HG03066 (cell line): ENCODE results near the gene LILRB2.
"Not testable (repeated sequence)": the region's sequence is repeated elsewhere in the genome, so short reads cannot be mapped to it uniquely, and the experiment has no call there.

Experiments
- ATAC-seq: cut with Tn5 transposase; IDR thresholded peaks from one replicate; pipeline ENCODE4 v1.9.1; 2021; ENCODE audit warnings: low read depth; ENCODE audit not compliant: unreplicated experiment

Gene LILRB2

GRCh38 chr19:54275951-54276350 lies 5.0 kb downstream of the LILRB2 start:
- ATAC-seq, result no peak

DNA sequence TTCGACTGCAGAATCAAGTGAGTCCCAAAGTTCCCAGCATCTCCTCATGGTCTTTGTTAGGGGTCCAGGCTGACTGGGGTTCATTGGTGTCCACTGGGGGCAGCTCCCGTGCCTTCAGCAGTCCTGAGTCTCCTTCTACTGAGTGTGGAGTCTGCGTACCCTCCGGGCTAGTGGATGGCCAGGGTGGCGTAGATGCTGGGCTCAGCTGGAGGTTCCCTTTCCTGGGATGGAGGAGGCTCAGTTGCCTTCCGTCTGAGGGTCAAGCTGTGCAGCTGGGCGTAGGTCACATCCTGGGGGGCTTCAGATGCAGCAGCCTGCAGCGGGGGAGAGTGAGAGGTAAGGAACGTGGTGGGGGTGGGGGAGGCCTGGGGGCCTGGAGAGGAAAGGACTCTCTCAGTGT lies 6.4 kb downstream of the LILRB2 start:
- not testable (repeated sequence) for ATAC-seq

- no peak for ATAC-seq
These were observed 7.1 kb downstream of the LILRB2 start for GRCh38 chr19:54273821-54274220.

DNA sequence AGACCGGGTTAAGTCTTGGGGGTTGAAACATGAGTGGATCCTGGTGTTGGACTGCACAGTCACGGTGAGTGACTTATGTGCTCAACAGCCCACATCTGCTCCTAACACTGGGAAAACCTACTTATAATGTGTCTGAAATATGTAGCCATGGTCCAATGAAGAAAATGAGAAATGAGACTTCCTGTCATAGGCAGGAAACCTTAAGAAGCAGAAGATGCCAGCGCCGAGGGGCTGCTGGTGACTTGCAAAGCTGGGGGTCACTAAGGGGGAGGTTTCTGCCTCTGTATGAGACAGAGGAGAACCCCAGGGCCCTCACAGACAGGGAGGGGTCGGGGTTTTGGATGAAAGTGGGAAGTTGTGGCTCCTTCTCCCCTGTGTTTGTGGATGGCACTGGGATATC lies 8.7 kb downstream of the LILRB2 start:
- not testable (repeated sequence) for ATAC-seq

DNA sequence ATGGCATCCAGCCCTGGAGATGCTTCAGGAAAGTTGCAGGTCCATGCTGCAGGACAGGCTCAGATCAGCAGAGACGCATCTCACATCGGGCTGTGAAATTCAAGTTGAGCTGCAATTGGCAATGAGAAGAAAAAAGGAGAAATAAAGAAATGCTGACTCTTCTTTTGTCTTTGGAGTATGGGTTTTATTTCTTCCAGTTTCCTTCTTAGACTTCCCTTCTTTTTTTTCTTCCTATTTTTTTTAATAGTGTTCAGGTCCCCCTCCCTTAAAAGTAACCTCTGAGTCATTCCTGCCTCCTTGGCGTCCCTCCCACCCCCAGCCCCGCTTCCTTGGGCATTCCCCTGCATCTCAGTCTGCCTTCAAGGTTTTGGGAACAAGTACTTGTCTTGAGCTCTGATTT lies 9.3 kb downstream of the LILRB2 start:
- not testable (repeated sequence) for ATAC-seq

DNA sequence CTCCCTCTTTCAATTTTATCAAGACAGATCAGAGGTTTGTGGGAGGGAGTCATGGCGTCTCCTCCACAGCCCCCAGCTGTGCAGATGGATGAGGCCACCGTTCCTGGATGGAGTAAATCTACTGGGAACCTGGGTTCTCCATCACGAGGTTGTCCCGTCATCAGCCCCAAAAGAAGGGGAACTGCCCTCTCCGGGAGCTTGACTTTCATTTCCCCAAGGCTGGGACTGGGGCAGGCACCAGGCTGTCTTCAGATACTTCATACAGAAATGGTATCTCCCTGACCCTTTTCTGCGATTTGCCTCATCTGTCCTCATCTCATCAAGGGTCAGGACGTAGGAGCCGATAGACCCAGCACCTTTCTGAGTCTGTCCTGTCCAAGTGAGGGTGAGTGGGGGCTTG lies 9.8 kb downstream of the LILRB2 start:
- no peak for ATAC-seq

GRCh38 chr19:54268936-54269335 lies 12.0 kb downstream of the LILRB2 start:
- ATAC-seq, result no peak

GRCh38 chr19:54266133-54266532 lies 14.8 kb downstream of the LILRB2 start:
- ATAC-seq, result no peak

- ATAC-seq, result no peak
These were observed 18.4 kb downstream of the LILRB2 start for GRCh38 chr19:54262470-54262869.

GRCh38 chr19:54262066-54262465 lies 18.8 kb downstream of the LILRB2 start:
- no peak for ATAC-seq

DNA sequence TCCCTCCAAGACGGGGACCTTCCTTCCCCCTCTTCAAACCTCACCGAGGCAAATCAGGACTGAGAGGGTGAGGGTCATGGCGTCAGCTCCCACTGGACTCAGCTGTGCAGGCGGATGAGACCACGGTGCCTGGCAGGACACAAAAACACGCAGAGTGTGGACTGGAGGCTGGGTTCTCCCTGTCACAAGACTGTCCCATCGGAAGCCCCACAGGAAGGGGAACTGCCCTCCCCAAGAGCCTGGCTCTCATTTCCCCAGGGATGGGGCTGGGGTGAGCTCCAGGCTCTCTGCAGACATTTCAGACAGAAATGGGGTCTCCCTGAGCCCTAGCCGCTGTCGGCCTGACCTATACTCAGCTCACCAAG lies 23.8 kb downstream of the LILRB2 start, which contains the start of gene LILRB5:
Gene LILRB5 (minus strand): TSS at position 158 of the 365 bp plus-strand sequence. CDS start 80 bp downstream, at position 78.
- no peak for ATAC-seq

DNA sequence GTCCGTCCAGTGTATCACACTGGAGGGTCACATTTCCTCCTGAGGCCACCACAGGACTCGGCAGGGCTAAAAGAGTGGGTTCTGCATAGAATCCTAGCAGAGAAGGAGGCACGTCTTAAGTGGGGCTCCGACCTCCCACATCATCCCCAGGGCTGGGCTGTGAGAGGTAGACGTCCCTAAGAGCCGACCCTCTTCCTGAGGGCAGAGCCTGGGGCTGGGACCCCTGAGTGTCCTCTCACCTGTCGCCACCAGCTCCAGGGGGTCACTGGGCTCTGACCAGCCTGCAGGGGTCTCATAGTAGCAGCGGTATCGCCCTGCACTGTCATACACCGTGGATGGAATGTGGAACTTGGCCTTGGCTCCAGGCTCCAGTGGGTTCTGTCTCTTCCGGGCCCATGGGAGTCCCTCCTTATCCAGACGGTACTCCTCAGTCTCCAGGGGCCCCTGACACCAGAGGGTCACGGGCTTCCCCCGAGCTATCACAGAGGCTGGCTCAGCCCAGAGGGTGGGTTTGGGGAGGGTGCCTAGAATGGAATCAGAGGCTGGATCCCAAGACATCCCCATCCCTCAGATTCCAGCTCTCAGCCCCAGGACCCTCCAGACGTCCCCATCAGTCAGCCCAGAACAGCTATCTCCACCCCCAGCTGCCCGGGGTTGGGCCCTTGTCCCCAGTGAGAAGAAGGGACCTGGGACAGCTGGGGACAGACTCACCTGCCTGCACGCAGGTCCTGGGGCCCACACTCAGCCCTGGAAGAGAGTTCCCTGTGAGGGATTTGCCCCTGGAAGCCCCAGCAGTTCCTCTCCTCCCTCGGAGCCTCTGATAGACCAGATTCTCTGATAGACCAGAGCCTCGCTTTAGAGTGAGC lies 24.4 kb downstream of the LILRB2 start:
- ATAC-seq, result no peak

GRCh38 chr19:54255105-54255775 lies 25.7 kb downstream of the LILRB2 start:
- no peak for ATAC-seq

DNA sequence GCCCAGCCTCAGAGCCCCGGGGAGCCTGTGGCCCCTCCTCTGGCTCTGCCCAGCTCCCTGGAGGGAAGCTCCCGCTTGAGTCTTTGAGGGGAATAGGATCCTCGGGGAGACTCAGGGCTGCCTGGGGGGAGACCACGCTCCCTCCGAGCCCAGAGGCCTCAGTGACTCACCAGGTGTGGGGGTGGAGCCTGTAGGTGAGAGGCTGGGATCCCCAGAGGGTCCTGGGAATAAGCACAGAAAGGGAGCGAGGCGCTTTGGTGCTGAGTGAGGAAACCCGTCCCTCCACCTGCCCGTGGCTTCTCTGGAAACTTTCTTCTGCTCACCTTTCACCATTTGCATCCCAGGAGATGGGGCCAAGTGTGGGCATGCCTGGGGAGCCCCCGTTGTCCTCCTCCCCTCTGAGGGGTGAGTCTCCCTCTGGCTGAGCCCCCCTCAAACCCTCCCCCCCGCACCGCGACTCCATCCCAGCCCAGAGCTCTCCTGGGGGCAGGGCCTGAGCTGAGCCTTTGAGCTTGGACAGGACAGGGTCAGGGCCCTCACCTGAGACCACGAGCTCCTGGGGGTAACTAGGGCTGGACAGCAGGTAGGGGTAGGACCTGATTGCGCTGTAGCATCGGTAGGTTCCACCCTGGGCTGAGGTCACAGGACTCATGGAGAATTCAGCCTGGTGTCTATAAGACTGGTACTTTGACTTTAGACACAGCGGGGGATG lies 26.6 kb downstream of the LILRB2 start:
- ATAC-seq, result no peak

DNA sequence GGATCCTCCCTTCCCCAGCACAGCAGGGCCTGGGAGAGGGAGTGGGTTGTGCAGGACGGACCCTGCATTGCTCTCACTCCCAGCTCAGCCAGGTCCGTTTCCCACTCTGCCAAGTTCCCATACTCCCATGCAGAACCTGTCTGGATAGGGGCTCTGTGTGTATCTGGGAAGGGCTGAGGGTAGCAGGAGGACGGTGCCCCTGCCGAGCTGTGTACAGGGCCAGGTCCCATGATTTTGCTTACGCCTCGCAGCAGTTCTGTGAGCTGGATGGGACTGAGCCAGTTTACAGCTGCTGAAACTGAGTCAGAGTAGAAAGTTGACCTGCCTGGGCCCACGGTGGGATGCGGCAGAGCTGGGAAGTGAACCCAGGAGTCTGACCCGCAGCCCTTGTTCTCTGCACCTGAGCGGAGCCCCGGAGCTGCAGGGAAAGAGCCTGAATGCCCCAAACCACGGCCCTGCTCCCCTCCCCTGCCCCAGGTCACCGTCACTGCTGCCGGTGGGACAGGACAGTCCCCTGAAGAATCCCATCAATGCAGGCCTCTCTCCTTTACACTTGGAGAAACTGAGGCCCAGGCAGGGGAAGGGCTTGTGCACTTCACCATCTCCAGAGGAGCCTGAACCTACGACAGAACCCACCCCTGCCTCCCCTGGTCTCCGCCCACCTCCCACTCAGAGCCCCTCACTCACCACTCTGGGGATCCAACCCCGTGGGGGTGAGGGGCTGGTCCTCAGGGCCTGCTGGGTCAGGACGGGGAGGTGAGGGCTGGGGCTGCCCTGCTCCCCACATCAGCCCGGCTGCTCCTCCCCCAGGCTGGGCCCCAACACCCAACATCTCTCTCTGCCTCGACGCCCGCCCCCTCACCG lies 27.3 kb downstream of the LILRB2 start:
- no peak for ATAC-seq

GRCh38 chr19:54252845-54253244 lies 28.1 kb downstream of the LILRB2 start:
- ATAC-seq, result no peak

DNA sequence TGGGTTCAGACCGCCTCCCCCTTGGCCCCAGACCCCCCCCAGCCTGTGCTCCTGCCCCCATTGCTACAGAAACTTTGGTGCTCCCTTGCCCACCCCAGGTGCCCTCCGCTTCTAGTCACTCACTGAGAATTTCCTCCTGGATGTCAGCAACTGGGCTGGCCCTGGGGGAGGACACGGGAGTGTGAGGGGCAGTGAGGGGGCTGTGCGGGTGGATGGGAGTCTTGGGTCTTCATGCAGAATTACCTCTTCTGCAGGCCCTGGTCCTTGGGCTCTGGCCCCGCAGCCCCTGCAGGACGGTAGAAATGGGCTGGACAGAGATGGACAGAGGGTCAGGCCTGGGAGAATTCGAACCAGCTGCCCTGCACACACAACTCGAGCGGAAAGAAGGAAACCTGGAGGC lies 28.7 kb downstream of the LILRB2 start:
- no peak for ATAC-seq

GRCh38 chr19:54248016-54248601 lies 32.8 kb downstream of the LILRB2 start:
- no peak for ATAC-seq

GRCh38 chr19:54247106-54247930 lies 33.6 kb downstream of the LILRB2 start:
- ATAC-seq, result no peak
